ENCODE data around the gene ZNF221. TPM values are rescaled to one million over a fixed set of nuclear protein-coding genes. Genes with fewer than 3 reads are reported as not detected.
A peak's percentile ranks its signal among the peaks of the same experiment; 100 is the strongest.

Gene ZNF221
- total and polyA plus RNA-seq, 2 donors (not counting 1 experiment from before 2014, with no cell fraction given), result 0.63 to 7.0 TPM

- Mint-ChIP-seq H3K27me3 (no peaks in the 10 kb centered on the region), H3K4me3 (peak overlapping the region; percentile 97), H3K9me3 (ENCODE audit: insufficient read depth) (no peaks in the 10 kb centered on the region), H3K4me1 (peaks cover 26% of the 10 kb centered on the region), H3K27ac (peak overlapping the region; percentile 88)
- peak overlapping the region; percentile 61 to 93 (median 81) for H3K4me3 ChIP-seq (ENCODE audit: control extremely low read depth in 1 of 5, extremely low read depth in 1 of 5, insufficient read depth in 1 of 5, low read depth in 2 of 5, low read length in 4 of 5)
- no peaks in the 10 kb centered on the region for H4K20me1 ChIP-seq (ENCODE audit: control insufficient read depth, insufficient read depth, low read length, poor library complexity, severe bottlenecking)
- no peaks in the 10 kb centered on the region for H3K27me3 ChIP-seq (replicated peaks in 1 of 4; ENCODE audit: control extremely low read depth in 1 of 4, control insufficient read depth in 3 of 4, insufficient read depth in 4 of 4, low read length in 3 of 4)
- ATAC-seq (ENCODE audit: low read depth) (no peak), DNase-seq (peak; percentile 5)
- WGBS (ENCODE audit: insufficient coverage), result 20% methylated on average over 3 of the region's 15 CpGs
- peak overlapping the region; percentile 94 for H2AFZ ChIP-seq (ENCODE audit: insufficient read depth, low read depth, low read length, poor library complexity, severe bottlenecking)
- no peak for TF ChIP-seq CTCF (IDR thresholded peaks at IDR 0.05)
- peaks cover 12% of the 10 kb centered on the region for H3K79me2 ChIP-seq (ENCODE audit: control insufficient read depth, insufficient read depth, low read length)
- peaks cover 0 to 5% (median 0%) of the 10 kb centered on the region in 3 donors for H3K9me3 ChIP-seq (ENCODE audit: control extremely low read depth in 1 of 3, control insufficient read depth in 2 of 3, insufficient read depth in 1 of 3, low read length in 2 of 3)
- peaks cover 2 to 26% of the 10 kb centered on the region in 2 experiments for H3K36me3 ChIP-seq (replicated peaks in 1 of 2; ENCODE audit: control extremely low read depth in 1 of 2, control insufficient read depth in 1 of 2, extremely low read depth in 1 of 2, insufficient read depth in 2 of 2, low read length in 1 of 2)
- peak overlapping the region; percentile 55 to 72 for H3K27ac ChIP-seq (ENCODE audit: low read length in 2 of 2)
- POLR2A ChIA-PET, result interaction anchor here (0.9 to 1.4 kb wide), 4 partner anchors 17 to 278 kb away, joined by 3 to 5 read pairs (median 3); partner anchors contain the start of genes ZNF221 and ZNF227
- intact Hi-C loops (cut with micrococcal nuclease), result loop anchor here (10.0 kb wide), 1 partner anchor 180 kb away; the partner anchor contains the start of gene SMG9
- CTCF ChIA-PET, result interaction anchor here (1.5 kb wide), 1 partner anchor 161 kb away, joined by 7 read pairs; the partner anchor contains the start of gene ZNF224
- peak overlapping the region; percentile 80 for H3K9ac ChIP-seq (ENCODE audit: low read length)
- H3K4me1 ChIP-seq (ENCODE audit: control insufficient read depth in 2 of 2, insufficient read depth in 2 of 2, low read length in 2 of 2), result peaks cover 11 to 12% of the 10 kb centered on the region in 2 donors
- peak overlapping the region; percentile 91 for H3K4me2 ChIP-seq (replicated peaks; ENCODE audit: low read depth, low read length, poor library complexity, severe bottlenecking)
Measured at GRCh38 chr19:43934055-43934984, 16.7 kb upstream of the ZNF221 start.
